Progenitor cell of endocrine pancreas (in vitro differentiated cells): ENCODE measurements around the gene TOR2A. TPM values are rescaled to one million over a fixed set of nuclear protein-coding genes. Genes with fewer than 3 reads are reported as not detected.
A peak's percentile ranks its signal among the peaks of the same experiment; 100 is the strongest.

Experiments
- DNase-seq: peaks from one replicate; pipeline ENCODE4 v3.0.0; 2021; ENCODE audit warnings: low spot score; ENCODE audit not compliant: unreplicated experiment
- H3K27ac Mint-ChIP-seq: 2 replicates; pipeline ENCODE4 v1.8.0; 2021; ENCODE audit warnings: mild to moderate bottlenecking, moderate library complexity, mixed read lengths
- H3K27me3 Mint-ChIP-seq: 2 replicates; pipeline ENCODE4 v1.8.0; 2021; ENCODE audit warnings: mixed read lengths
- H3K36me3 Mint-ChIP-seq: 2 replicates; pipeline ENCODE4 v1.8.0; 2022; ENCODE audit warnings: mixed read lengths; ENCODE audit not compliant: insufficient read depth
- H3K4me1 Mint-ChIP-seq: 2 replicates; pipeline ENCODE4 v1.8.0; 2021; ENCODE audit warnings: low read depth, mixed read lengths
- H3K4me3 Mint-ChIP-seq: 2 replicates; pipeline ENCODE4 v1.8.0; 2021; ENCODE audit warnings: low read depth, mild to moderate bottlenecking, moderate library complexity, mixed read lengths
- H3K9me3 Mint-ChIP-seq: 2 replicates; pipeline ENCODE4 v1.8.0; 2021; ENCODE audit warnings: low read depth, mixed read lengths
- CTCF ChIP-seq: fragments of 200-600 bp; sonication (generic); IDR thresholded peaks from one replicate; pipeline ENCODE4 v1.5.0; 2021; ENCODE audit warnings: antibody characterized with exemption, mild to moderate bottlenecking; ENCODE audit not compliant: unreplicated experiment
- total RNA-seq: library from RNA; stranded (reverse); gene quantifications from 2 replicates; pipeline ENCODE4 v1.2.1, GENCODE V29; 2021

Gene TOR2A
- total RNA-seq, 1 donor from 2014 or later = 24.2 TPM

- TF ChIP-seq CTCF = no peak
- DNase-seq = no peak
- no peak overlapping the region for H3K4me3 Mint-ChIP-seq
- no peak overlapping the region for H3K27ac Mint-ChIP-seq
- H3K36me3 Mint-ChIP-seq = no peaks in the 10 kb centered on the region
- H3K9me3 Mint-ChIP-seq = no peaks in the 10 kb centered on the region
- peaks cover 18% of the 10 kb centered on the region for H3K27me3 Mint-ChIP-seq
- peaks cover 4% of the 10 kb centered on the region for H3K4me1 Mint-ChIP-seq
These were observed 12.0 kb upstream of the TOR2A start for GRCh38 chr9:127746959-127747569.

GRCh38 chr9:127744398-127745110, 9.5 kb upstream of the TOR2A start:
- no peak overlapping the region for H3K4me3 Mint-ChIP-seq
- peaks cover 3% of the 10 kb centered on the region for H3K27me3 Mint-ChIP-seq
- no peaks in the 10 kb centered on the region for H3K9me3 Mint-ChIP-seq
- no peak for DNase-seq
- no peaks in the 10 kb centered on the region for H3K36me3 Mint-ChIP-seq
- H3K27ac Mint-ChIP-seq = no peak overlapping the region
- no peak for TF ChIP-seq CTCF
- peaks cover 7% of the 10 kb centered on the region for H3K4me1 Mint-ChIP-seq

GRCh38 chr9:127742435-127743088, 7.5 kb upstream of the TOR2A start:
- Mint-ChIP-seq H3K4me3 (peak overlapping the region; percentile 68), H3K27ac (peak overlapping the region; percentile 92), H3K36me3 (no peaks in the 10 kb centered on the region)

GRCh38 chr9:127741831-127742434, 6.8 kb upstream of the TOR2A start:
- TF ChIP-seq CTCF = no peak
- H3K9me3 Mint-ChIP-seq = no peaks in the 10 kb centered on the region
- peak overlapping the region; percentile 68 for H3K4me3 Mint-ChIP-seq
- peak overlapping the region; percentile 92 for H3K27ac Mint-ChIP-seq
- no peaks in the 10 kb centered on the region for H3K36me3 Mint-ChIP-seq
- peaks cover 3% of the 10 kb centered on the region for H3K27me3 Mint-ChIP-seq
- DNase-seq = peak; percentile 85
- H3K4me1 Mint-ChIP-seq = peaks cover 7% of the 10 kb centered on the region

More at GRCh38 chr9:127742435-127743088, 7.5 kb upstream of the TOR2A start:
- Mint-ChIP-seq H3K4me1 (peaks cover 7% of the 10 kb centered on the region), H3K27me3 (peaks cover 6% of the 10 kb centered on the region), H3K9me3 (no peaks in the 10 kb centered on the region)
- no peak for TF ChIP-seq CTCF
- DNase-seq = peak; percentile 97
